Vagina (tissue), 2 donors: ENCODE results near the gene RPS4Y1. TPM values are rescaled to one million over a fixed set of nuclear protein-coding genes. Genes with fewer than 3 reads are reported as not detected.

Source experiments
- DNase-seq, 2 donors: peaks; one replicate each; pipeline ENCODE4 v3.0.0-alpha.2; 2017; ENCODE audit errors: extremely low spot score in 2 of 2
- H3K27ac ChIP-seq: fragments of 200-600 bp; sonication (generic); one replicate; pipeline ENCODE4 v1.5.1; 2019
- H3K27me3 ChIP-seq: fragments of 200-600 bp; sonication (generic); one replicate; pipeline ENCODE4 v1.5.1; 2019
- H3K36me3 ChIP-seq, 2 donors: fragments of 200-600 bp; sonication (generic); one replicate each; pipeline ENCODE4 v1.5.1; 2017 to 2019
- H3K4me1 ChIP-seq: fragments of 200-600 bp; sonication (generic); one replicate; pipeline ENCODE4 v1.5.1; 2019
- H3K4me3 ChIP-seq, 2 donors: fragments of 200-600 bp; sonication (generic); 1 replicate in 1 of 2; 2 replicates in 1 of 2; pipeline ENCODE4 v1.5.1; 2016 to 2019
- H3K9me3 ChIP-seq: fragments of 200-600 bp; sonication (generic); one replicate; pipeline ENCODE4 v1.5.1; 2019
- CTCF ChIP-seq, 3 experiments: fragments of 450-650 bp in 2 of 3; fragments of 200-600 bp in 1 of 3; sonication (generic) in 1 of 3; IDR thresholded peaks; one replicate each; pipeline ENCODE4 v1.5.1; 2017 to 2019; ENCODE audit warnings: antibody characterized with exemption in 3 of 3, mild to moderate bottlenecking in 2 of 3, moderate library complexity in 2 of 3
- POLR2A ChIP-seq, 2 donors: fragments of 450-650 bp; IDR thresholded peaks; one replicate each; pipeline ENCODE4 v1.6.1; 2017; ENCODE audit warnings: antibody characterized with exemption in 2 of 2, mild to moderate bottlenecking in 2 of 2, moderate library complexity in 2 of 2
- POLR2AphosphoS5 ChIP-seq, 2 donors: sonication (generic); formaldehyde crosslinking; IDR thresholded peaks; one replicate each; pipeline ENCODE4 v1.9.0; 2017; ENCODE audit warnings: antibody characterized with exemption in 2 of 2, mild to moderate bottlenecking in 2 of 2, low read depth in 1 of 2; ENCODE audit not compliant: insufficient read depth in 1 of 2
- intact Hi-C: fragments of 100-400 bp; cut with DNase I; formaldehyde crosslinking; loops from one replicate; pipeline ENCODE4 v1.15.1; 2023
- small RNA-seq: library from RNA; depleted of rRNA; stranded (forward); fragments of <200 nt; gene quantifications from one replicate; pipeline ENCODE3, GENCODE V24; 2016
- total RNA-seq: library from RNA; depleted of rRNA; stranded (reverse); fragments of >200 nt; gene quantifications from one replicate; pipeline ENCODE4 v1.2.3, GENCODE V29; 2016

Gene RPS4Y1
- total RNA-seq, 1 donor from 2014 or later, result not detected

DNA sequence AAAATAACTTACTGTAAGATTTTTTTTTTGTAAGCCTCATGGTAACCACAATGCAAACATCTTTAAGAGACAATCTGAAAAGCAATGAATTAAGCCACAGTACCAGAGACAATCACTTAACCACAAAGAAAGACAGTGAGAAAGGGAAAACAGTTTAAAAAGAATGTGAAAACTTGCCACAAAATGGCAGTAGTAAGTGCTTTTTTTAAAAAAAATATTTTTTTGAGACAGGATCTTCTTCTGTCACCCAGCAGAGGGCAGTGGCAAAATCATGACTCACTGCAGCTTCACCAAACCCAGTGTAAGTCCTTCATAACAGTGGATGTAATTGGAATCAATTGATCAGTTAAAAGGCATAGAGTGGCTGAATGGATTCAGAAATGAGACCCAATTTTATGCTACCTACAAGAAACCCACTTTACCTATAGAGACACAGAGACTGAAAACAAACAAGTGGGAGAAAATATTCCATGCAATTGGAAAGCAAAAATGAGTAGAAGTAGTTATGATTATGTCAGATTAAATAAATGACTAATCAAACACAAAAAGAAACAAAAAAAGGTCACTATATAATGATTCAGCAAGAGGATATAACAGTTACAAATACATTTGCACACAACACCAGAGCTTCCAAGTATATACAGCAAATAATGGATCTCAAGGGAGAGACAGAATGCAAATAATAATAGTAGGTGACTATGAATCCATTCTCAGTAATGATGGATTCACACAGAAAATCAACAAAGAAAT, 71.8 kb downstream of the RPS4Y1 start:
- Histone ChIP-seq H3K36me3 (no peaks in the 10 kb centered on the region), H3K4me1 (no peaks in the 10 kb centered on the region), H3K27ac (no peak overlapping the region), H3K27me3 (no peaks in the 10 kb centered on the region), H3K4me3 (no peak overlapping the region), H3K9me3 (no peaks in the 10 kb centered on the region)
- TF ChIP-seq CTCF (IDR thresholded peaks at IDR 0.05) (no peak), POLR2A (IDR thresholded peaks at IDR 0.05) (no peak), POLR2AphosphoS5 (IDR thresholded peaks at IDR 0.05; ENCODE audit: insufficient read depth in 1 of 2, low read depth in 1 of 2) (no peak)
- no peak for DNase-seq
- intact Hi-C loops, result no loop called here

Small RNA genes lying within 50 kb of the gene (small RNA-seq; reads per million reads assigned to genes)
- not detected for gene TOMM22P2

Other genes with a start within 250 kb of the RPS4Y1 start
- gene SRY, start 53.9 kb upstream of the RPS4Y1 start, total RNA-seq, result not detected
- gene ZFY, start 93.8 kb downstream of the RPS4Y1 start, total RNA-seq, result not detected